GM23338 (cell line): ENCODE data around the gene HOXA11. TPM values are rescaled to one million over a fixed set of nuclear protein-coding genes. Genes with fewer than 3 reads are reported as not detected.
A peak's percentile ranks its signal among the peaks of the same experiment; 100 is the strongest.

Source experiments
- ATAC-seq: fragments of 200-7000 bp; cut with Tn5 transposase; 3 replicates; pipeline ENCODE4 v1.9.1; 2020
- DNase-seq: peaks from one replicate; pipeline ENCODE4 v3.0.0-alpha.2; 2015; ENCODE audit warnings: low spot score
- H2AFZ ChIP-seq: fragments of 200-600 bp; sonication (generic); 2 replicates; pipeline ENCODE4 v1.8.0; 2016; ENCODE audit warnings: antibody characterized with exemption, mild to moderate bottlenecking, moderate library complexity
- H3F3A ChIP-seq: fragments of 200-600 bp; sonication (generic); replicated peaks from 2 replicates; pipeline ENCODE4 v1.8.0; 2017; ENCODE audit warnings: antibody characterized with exemption, mixed run types, low read depth
- H3K27ac ChIP-seq: fragments of 200-600 bp; sonication (generic); 2 replicates; pipeline ENCODE4 v1.6.1; 2016; ENCODE audit warnings: low read depth
- H3K27me3 ChIP-seq: fragments of 200-600 bp; sonication (generic); 2 replicates; pipeline ENCODE4 v1.8.0; 2016; ENCODE audit warnings: mild to moderate bottlenecking, mixed run types, moderate library complexity; ENCODE audit not compliant: insufficient read depth
- H3K36me3 ChIP-seq: fragments of 200-600 bp; sonication (generic); 2 replicates; pipeline ENCODE4 v1.8.0; 2016; ENCODE audit warnings: mild to moderate bottlenecking; ENCODE audit not compliant: insufficient read depth
- H3K4me1 ChIP-seq: fragments of 200-600 bp; sonication (generic); 2 replicates; pipeline ENCODE4 v1.8.0; 2016; ENCODE audit warnings: mild to moderate bottlenecking, moderate library complexity; ENCODE audit not compliant: insufficient read depth
- H3K4me2 ChIP-seq: fragments of 200-600 bp; sonication (generic); 2 replicates; pipeline ENCODE4 v1.7.1; 2017; ENCODE audit warnings: mixed run types
- H3K4me3 ChIP-seq: fragments of 200-600 bp; sonication (generic); 2 replicates; pipeline ENCODE4 v1.6.1; 2016; ENCODE audit warnings: mixed run types
- H3K79me2 ChIP-seq: fragments of 200-600 bp; sonication (generic); replicated peaks from 2 replicates; pipeline ENCODE4 v1.8.0; 2017; ENCODE audit warnings: mild to moderate bottlenecking; ENCODE audit not compliant: insufficient read depth
- H3K9me2 ChIP-seq: fragments of 200-600 bp; sonication (generic); 2 replicates; pipeline ENCODE4 v1.8.0; 2017; ENCODE audit not compliant: insufficient read depth
- H4K20me1 ChIP-seq: fragments of 200-600 bp; sonication (generic); replicated peaks from 2 replicates; pipeline ENCODE4 v1.8.0; 2017; ENCODE audit warnings: mild to moderate bottlenecking; ENCODE audit not compliant: insufficient read depth
- H3K27ac Mint-ChIP-seq: 2 replicates; pipeline ENCODE4 v1.8.0; 2020; ENCODE audit warnings: inconsistent platforms, mild to moderate bottlenecking, moderate library complexity, mixed read lengths
- H3K27me3 Mint-ChIP-seq: 3 replicates; pipeline ENCODE4 v1.8.0; 2022; ENCODE audit warnings: low read depth, mild to moderate bottlenecking, moderate library complexity, mixed read lengths, inconsistent platforms; ENCODE audit not compliant: insufficient read depth, poor library complexity
- H3K36me3 Mint-ChIP-seq: 3 replicates; pipeline ENCODE4 v1.8.0; 2021; ENCODE audit warnings: low read depth, mild to moderate bottlenecking, inconsistent platforms, moderate library complexity, mixed read lengths
- H3K4me1 Mint-ChIP-seq: 3 replicates; pipeline ENCODE4 v1.8.0; 2020; ENCODE audit warnings: mild to moderate bottlenecking, inconsistent platforms, mixed read lengths
- H3K4me3 Mint-ChIP-seq: 3 replicates; pipeline ENCODE4 v1.8.0; 2021; ENCODE audit warnings: moderate library complexity, mild to moderate bottlenecking, inconsistent platforms, mixed read lengths
- H3K9me3 Mint-ChIP-seq: 3 replicates; pipeline ENCODE4 v1.8.0; 2020; ENCODE audit warnings: moderate library complexity, mild to moderate bottlenecking, inconsistent platforms, mixed read lengths
- EZH2 ChIP-seq: fragments of 200-600 bp; sonication (generic); IDR thresholded peaks from one replicate; pipeline ENCODE4 v1.8.0; 2017; ENCODE audit warnings: antibody characterized with exemption, mild to moderate bottlenecking, low read depth; ENCODE audit not compliant: unreplicated experiment
- EZH2phosphoT487 ChIP-seq: fragments of 200-600 bp; sonication (generic); IDR thresholded peaks from one replicate; pipeline ENCODE4 v1.8.1; 2018; ENCODE audit warnings: antibody characterized with exemption; ENCODE audit not compliant: unreplicated experiment
- REST ChIP-seq: IDR thresholded peaks from one replicate; pipeline ENCODE4 v1.6.1; 2018; ENCODE audit warnings: antibody characterized with exemption; ENCODE audit not compliant: unreplicated experiment
- ZNF462 ChIP-seq: fragments of 250-450 bp; sonication (Bioruptor Pico); IDR thresholded peaks from 2 replicates; pipeline ENCODE4 v1.5.0; 2020; ENCODE audit warnings: mild to moderate bottlenecking, moderate library complexity
- polyA plus RNA-seq: library from polyadenylated mRNA; unstranded; fragments of >200 nt; fragmentation: Nextera tagmentation; extraction: Ambion mirVana; gene quantifications from 2 replicates; pipeline ENCODE4 v1.2.1, GENCODE V29; 2016
- total RNA-seq: library from RNA; depleted of rRNA; stranded (reverse); fragments of >200 nt; shearing (Covaris generic); gene quantifications from 2 replicates; pipeline ENCODE4 v1.2.3, GENCODE V29; 2014

Gene HOXA11
- total and polyA plus RNA-seq, 2 experiments from 2014 or later = not detected

- Histone ChIP-seq H3K4me3 (0 out of 2 replicates have a peak overlapping the region, but pooled peaks have one; percentile 51), H3K27me3 (peaks cover 100% of the 10 kb centered on the region), H3K4me2 (peak overlapping the region; percentile 77; the same call in 1 of the 2 replicates), H3F3A (peaks cover 41% of the 10 kb centered on the region), H4K20me1 (peaks cover 44% of the 10 kb centered on the region), H3K79me2 (no peaks in the 10 kb centered on the region), H3K4me1 (peaks cover 31% of the 10 kb centered on the region), H3K36me3 (no peaks in the 10 kb centered on the region), H3K9me2 (no peaks in the 10 kb centered on the region), H2AFZ (0 out of 2 replicates have a peak overlapping the region, but pooled peaks have one; percentile 89), H3K27ac (no peak overlapping the region)
- DNase-seq (no peak), ATAC-seq (no peak)
- Mint-ChIP-seq H3K27me3 (peaks cover 100% of the 10 kb centered on the region), H3K4me1 (peaks cover 21% of the 10 kb centered on the region), H3K4me3 (no peak overlapping the region), H3K27ac (no peak overlapping the region), H3K36me3 (no peaks in the 10 kb centered on the region; the same call in 2 of the 3 replicates), H3K9me3 (peaks cover 8% of the 10 kb centered on the region; the same call in 2 of the 3 replicates)
- TF ChIP-seq EZH2 (peak; percentile 62), REST (no peak)
Observed at GRCh38 chr7:27140126-27140857, 44.7 kb downstream of the HOXA11 start.

- H3K36me3 ChIP-seq = no peaks in the 10 kb centered on the region
- peak; percentile 15 for ATAC-seq
- H3F3A ChIP-seq = peaks cover 44% of the 10 kb centered on the region
- no peaks in the 10 kb centered on the region for H3K79me2 ChIP-seq
- peaks cover 50% of the 10 kb centered on the region for H4K20me1 ChIP-seq
- peak overlapping the region; percentile 51 for H3K4me3 ChIP-seq
- no peaks in the 10 kb centered on the region for H3K9me2 ChIP-seq
- Mint-ChIP-seq H3K4me1 (peaks cover 21% of the 10 kb centered on the region), H3K9me3 (peaks cover 8% of the 10 kb centered on the region; the same call in 2 of the 3 replicates), H3K27me3 (peaks cover 100% of the 10 kb centered on the region), H3K36me3 (no peaks in the 10 kb centered on the region; the same call in 2 of the 3 replicates), H3K4me3 (no peak overlapping the region; the same call in 2 of the 3 replicates), H3K27ac (no peak overlapping the region)
- H3K4me2 ChIP-seq = peak overlapping the region; percentile 77
- H2AFZ ChIP-seq = peak overlapping the region; percentile 89
- no peak overlapping the region for H3K27ac ChIP-seq
- peaks cover 100% of the 10 kb centered on the region for H3K27me3 ChIP-seq
- peaks cover 31% of the 10 kb centered on the region for H3K4me1 ChIP-seq
- DNase-seq = peak; percentile 76
- TF ChIP-seq EZH2phosphoT487 (peak; percentile 100), REST (no peak), ZNF462 (no peak)
Observed at GRCh38 chr7:27139334-27140125, 45.5 kb downstream of the HOXA11 start.
